AG04449 (cell line): ENCODE measurements around the gene LRRC8D.

Experiments used
- CTCF ChIA-PET: fragments of 350-600 bp; formaldehyde crosslinking; extraction: SDS; loops from one replicate; lab custom pipeline; 2021; ENCODE audit warnings: antibody characterized with exemption; lab: Yijun Ruan, JAX
- POLR2A ChIA-PET: fragments of 400-600, 350-600 bp; formaldehyde crosslinking; extraction: SDS; loops from one replicate; lab custom pipeline; 2020; ENCODE audit warnings: antibody characterized with exemption, inconsistent platforms; lab: Yijun Ruan, JAX
- DNase-seq: peaks from one replicate; pipeline ENCODE4 v3.0.0-alpha.2; 2010; ENCODE audit warnings: low read depth, low spot score
- H3K4me3 ChIP-seq: 2 replicates; pipeline ENCODE4 v1.5.1; 2011; ENCODE audit warnings: low read depth, mild to moderate bottlenecking, control low read depth, low read length
- CTCF ChIP-seq: IDR thresholded peaks from one replicate; pipeline ENCODE4 v1.5.1; 2011; ENCODE audit warnings: mild to moderate bottlenecking, moderate library complexity, low read length, control low read depth, inconsistent platforms; ENCODE audit not compliant: insufficient read depth; ENCODE audit errors: missing control alignments

Gene LRRC8D

GRCh38 chr1:89897347-89898133 lies 76.7 kb downstream of the LRRC8D start:
- ChIA-PET CTCF (interaction anchor here (0.9 kb wide), 1 partner anchor 29 kb away, joined by 3 read pairs; no protein-coding TSS in a partner anchor), POLR2A (no interaction called here)
- no peak for TF ChIP-seq CTCF
- DNase-seq: no peak
- no peak overlapping the region for H3K4me3 ChIP-seq

- TF ChIP-seq CTCF: no peak
- no peak overlapping the region for H3K4me3 ChIP-seq
- ChIA-PET CTCF (interaction anchor here (0.9 kb wide), 1 partner anchor 29 kb away, joined by 3 read pairs; no protein-coding TSS in a partner anchor), POLR2A (no interaction called here)
- no peak for DNase-seq
These were observed 77.3 kb downstream of the LRRC8D start for GRCh38 chr1:89898150-89898549.

- ChIA-PET POLR2A (no interaction called here), CTCF (interaction anchor here (0.9 kb wide), 1 partner anchor 28 kb away, joined by 3 read pairs; no protein-coding TSS in a partner anchor)
- no peak for TF ChIP-seq CTCF
- H3K4me3 ChIP-seq: no peak overlapping the region
- no peak for DNase-seq
These were observed 78.1 kb downstream of the LRRC8D start for GRCh38 chr1:89898695-89899470.

GRCh38 chr1:89900323-89900722 lies 79.5 kb downstream of the LRRC8D start:
- H3K4me3 ChIP-seq: no peak overlapping the region
- DNase-seq: no peak
- TF ChIP-seq CTCF: no peak
- POLR2A ChIA-PET: no interaction called here
- CTCF ChIA-PET: no interaction called here

GRCh38 chr1:89900791-89901708 lies 80.2 kb downstream of the LRRC8D start:
- POLR2A ChIA-PET: no interaction called here
- CTCF ChIA-PET: no interaction called here
- no peak for DNase-seq
- TF ChIP-seq CTCF: no peak
- no peak overlapping the region for H3K4me3 ChIP-seq
